Tibial nerve (tissue), 4 donors: ENCODE data around the gene LARP1. TPM values are rescaled to one million over a fixed set of nuclear protein-coding genes. Genes with fewer than 3 reads are reported as not detected.
A peak's percentile ranks its signal among the peaks of the same experiment; 100 is the strongest.

Experiments used
- DNase-seq, 2 donors: peaks; one replicate each; pipeline ENCODE4 v3.0.0-alpha.2; 2019; ENCODE audit warnings: low spot score in 2 of 2
- H3K27ac ChIP-seq, 4 donors: fragments of 200-600 bp; sonication (generic) in 3 of 4; one replicate each; pipeline ENCODE4 v1.5.1; 2017 to 2019; ENCODE audit warnings: mild to moderate bottlenecking in 1 of 4
- H3K27me3 ChIP-seq, 2 donors: fragments of 200-600 bp; sonication (generic) in 1 of 2; one replicate each; pipeline versions ENCODE4 v1.5.1 to v1.6.0; 2017 to 2019
- H3K36me3 ChIP-seq, 3 donors: fragments of 200-600 bp; sonication (generic); one replicate each; pipeline ENCODE4 v1.5.1; 2018 to 2019
- H3K4me1 ChIP-seq, 4 donors: fragments of 200-600 bp; sonication (generic) in 3 of 4; one replicate each; pipeline ENCODE4 v1.5.1; 2017 to 2019
- H3K4me3 ChIP-seq, 4 donors: fragments of 200-600 bp; sonication (generic) in 3 of 4; one replicate each; pipeline ENCODE4 v1.5.1; 2017 to 2019; ENCODE audit warnings: mild to moderate bottlenecking in 1 of 4, moderate library complexity in 1 of 4
- H3K9me3 ChIP-seq, 4 donors: fragments of 200-600 bp; sonication (generic) in 3 of 4; one replicate each; pipeline ENCODE4 v1.5.1; 2017 to 2019
- CTCF ChIP-seq, 5 experiments: fragments of 200-600 bp in 3 of 5; fragments of 450-650 bp in 2 of 5; sonication (generic) in 3 of 5; IDR thresholded peaks; one replicate each; pipeline ENCODE4 v1.5.1; 2016 to 2019; ENCODE audit warnings: antibody characterized with exemption in 5 of 5, mild to moderate bottlenecking in 3 of 5, moderate library complexity in 2 of 5
- EP300 ChIP-seq, 2 donors: sonication (generic); formaldehyde crosslinking; IDR thresholded peaks; one replicate each; pipeline ENCODE4 v1.6.1; 2017; ENCODE audit warnings: antibody characterized with exemption in 2 of 2, mild to moderate bottlenecking in 1 of 2
- POLR2A ChIP-seq, 2 donors: fragments of 450-650 bp; IDR thresholded peaks; one replicate each; pipeline ENCODE4 v1.6.1; 2017; ENCODE audit warnings: antibody characterized with exemption in 2 of 2, mild to moderate bottlenecking in 2 of 2, moderate library complexity in 2 of 2
- WGBS, 2 donors: methylation state at CpG; one replicate each; pipeline ENCODE4 v1.1.5; 2018; 5-methylcytosine and 5-hydroxymethylcytosine counted together
- total RNA-seq, 4 donors: library from RNA; depleted of rRNA; stranded (reverse); fragments of >200 nt; gene quantifications; one replicate each; pipeline ENCODE4 v1.1.0, GENCODE V29; 2016

Gene LARP1
- total RNA-seq, 4 donors from 2014 or later, result 114 to 166 (median 144) TPM

GRCh38 chr5:154783774-154784460 lies 28.7 kb downstream of the LARP1 start:
- peak overlapping the region in 2 of 4 donors; percentile 51 to 73 for H3K27ac ChIP-seq
- H3K27me3 ChIP-seq, result no peaks in the 10 kb centered on the region
- no peak for DNase-seq
- H3K9me3 ChIP-seq, result no peaks in the 10 kb centered on the region
- TF ChIP-seq CTCF (IDR thresholded peaks at IDR 0.05), result no peak
- TF ChIP-seq EP300 (IDR thresholded peaks at IDR 0.05), result no peak
- no peak for TF ChIP-seq POLR2A (IDR thresholded peaks at IDR 0.05)
- no peak overlapping the region for H3K4me3 ChIP-seq
- WGBS, 2 donors, result 51 to 57% methylated on average over 11 of the region's 11 CpGs
- no peaks in the 10 kb centered on the region for H3K36me3 ChIP-seq
- peaks cover 0 to 90% (median 61%) of the 10 kb centered on the region in 4 donors for H3K4me1 ChIP-seq

GRCh38 chr5:154784856-154785255 lies 29.7 kb downstream of the LARP1 start:
- H3K27me3 ChIP-seq, result no peaks in the 10 kb centered on the region
- no peak for TF ChIP-seq POLR2A (IDR thresholded peaks at IDR 0.05)
- no peak for DNase-seq
- H3K27ac ChIP-seq, result peak overlapping the region in 2 of 4 donors; percentile 51 to 73
- no peaks in the 10 kb centered on the region for H3K9me3 ChIP-seq
- WGBS, 2 donors, result 43 to 45% methylated on average over 2 of the region's 2 CpGs
- peaks cover 0 to 81% (median 55%) of the 10 kb centered on the region in 4 donors for H3K4me1 ChIP-seq
- H3K36me3 ChIP-seq, result peaks cover 0 to 2% (median 0%) of the 10 kb centered on the region in 3 donors
- H3K4me3 ChIP-seq, result no peak overlapping the region

GRCh38 chr5:154786414-154786813 lies 31.2 kb downstream of the LARP1 start:
- Histone ChIP-seq H3K27me3 (no peaks in the 10 kb centered on the region), H3K4me1 (peaks cover 0 to 72% (median 51%) of the 10 kb centered on the region in 4 donors)
- 69 to 100% methylated on average over 2 of the region's 2 CpGs for WGBS, 2 donors

GRCh38 chr5:154788212-154788611 lies 33.0 kb downstream of the LARP1 start:
- Histone ChIP-seq H3K9me3 (no peaks in the 10 kb centered on the region), H3K4me3 (no peak overlapping the region), H3K27ac (no peak overlapping the region), H3K27me3 (no peaks in the 10 kb centered on the region), H3K4me1 (peaks cover 0 to 54% (median 37%) of the 10 kb centered on the region in 4 donors), H3K36me3 (peaks cover under 1 to 36% (median 8%) of the 10 kb centered on the region in 3 donors)
- DNase-seq, result no peak
- whole genome bisulfite sequencing, 2 donors, result 61 to 66% methylated on average over 5 of the region's 5 CpGs
- no peak for TF ChIP-seq EP300 (IDR thresholded peaks at IDR 0.05)
- no peak for TF ChIP-seq POLR2A (IDR thresholded peaks at IDR 0.05)
- no peak for TF ChIP-seq CTCF (IDR thresholded peaks at IDR 0.05)

More at GRCh38 chr5:154786414-154786813, 31.2 kb downstream of the LARP1 start:
- no peak overlapping the region for H3K4me3 ChIP-seq
- DNase-seq, result no peak
- TF ChIP-seq CTCF (IDR thresholded peaks at IDR 0.05), result no peak
- no peak for TF ChIP-seq POLR2A (IDR thresholded peaks at IDR 0.05)
- TF ChIP-seq EP300 (IDR thresholded peaks at IDR 0.05), result no peak
- H3K36me3 ChIP-seq, result peaks cover 0 to 18% (median 0%) of the 10 kb centered on the region in 3 donors
- H3K27ac ChIP-seq, result peak overlapping the region in 1 of 4 donors; percentile 28
- H3K9me3 ChIP-seq, result no peaks in the 10 kb centered on the region

- Histone ChIP-seq H3K36me3 (peaks cover 2 to 61% (median 8%) of the 10 kb centered on the region in 3 donors), H3K4me1 (peaks cover 0 to 35% (median 13%) of the 10 kb centered on the region in 4 donors), H3K9me3 (no peaks in the 10 kb centered on the region), H3K27me3 (no peaks in the 10 kb centered on the region), H3K27ac (no peak overlapping the region), H3K4me3 (no peak overlapping the region)
- no peak for TF ChIP-seq EP300 (IDR thresholded peaks at IDR 0.05)
- TF ChIP-seq POLR2A (IDR thresholded peaks at IDR 0.05), result no peak
- no peak for TF ChIP-seq CTCF (IDR thresholded peaks at IDR 0.05)
- 89 to 90% methylated on average over 3 of the region's 3 CpGs for WGBS, 2 donors
- DNase-seq, result no peak
Measured at GRCh38 chr5:154791535-154791934, 36.4 kb downstream of the LARP1 start.
